HG03442 (cell line): Measurements from ENCODE around the gene SAMMSON.
A peak's percentile ranks its signal among the peaks of the same experiment; 100 is the strongest.

Experiments used
- ATAC-seq: cut with Tn5 transposase; IDR thresholded peaks from one replicate; pipeline ENCODE4 v1.9.1; 2021; ENCODE audit warnings: mild to moderate bottlenecking, moderate library complexity; ENCODE audit not compliant: unreplicated experiment

The SAMMSON gene

DNA sequence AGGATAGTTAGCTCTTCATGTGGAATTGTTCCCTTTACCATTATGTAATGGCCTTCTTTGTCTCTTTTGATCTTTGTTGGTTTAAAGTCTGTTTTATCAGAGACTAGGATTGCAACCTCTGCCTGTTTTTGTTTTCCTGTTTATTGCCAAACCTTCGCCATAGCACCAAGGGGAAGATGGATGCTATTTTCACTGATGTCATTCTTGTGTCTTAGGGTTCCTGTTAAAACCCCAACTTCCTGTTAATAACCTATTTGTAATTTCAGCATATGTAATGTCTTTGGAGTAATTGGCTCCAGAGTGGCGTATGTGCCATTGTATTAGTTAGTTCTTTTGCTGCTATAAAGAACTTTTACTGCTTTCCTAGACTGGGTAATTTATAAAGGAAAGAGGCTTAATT lies 10.8 kb downstream of the SAMMSON start:
- no peak for ATAC-seq

DNA sequence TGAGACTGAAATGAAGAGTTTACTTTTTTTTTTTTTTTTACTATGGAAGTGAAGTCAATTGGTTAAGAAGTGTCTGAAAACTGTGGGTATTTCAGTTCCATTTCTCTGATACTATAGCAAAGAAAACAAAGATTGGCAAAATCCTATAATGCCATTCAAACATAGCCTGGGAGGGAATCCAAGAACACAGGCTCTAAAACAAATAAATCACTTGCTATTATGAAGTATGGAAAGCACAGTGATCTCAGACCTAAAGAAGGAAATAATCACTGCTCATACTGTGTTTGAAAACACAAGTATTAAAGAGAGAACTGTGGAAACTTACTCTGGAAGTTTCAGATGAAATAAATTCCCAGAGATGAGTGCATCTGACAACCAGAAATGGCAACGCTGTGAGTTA lies 12.0 kb downstream of the SAMMSON start:
- no peak for ATAC-seq

DNA sequence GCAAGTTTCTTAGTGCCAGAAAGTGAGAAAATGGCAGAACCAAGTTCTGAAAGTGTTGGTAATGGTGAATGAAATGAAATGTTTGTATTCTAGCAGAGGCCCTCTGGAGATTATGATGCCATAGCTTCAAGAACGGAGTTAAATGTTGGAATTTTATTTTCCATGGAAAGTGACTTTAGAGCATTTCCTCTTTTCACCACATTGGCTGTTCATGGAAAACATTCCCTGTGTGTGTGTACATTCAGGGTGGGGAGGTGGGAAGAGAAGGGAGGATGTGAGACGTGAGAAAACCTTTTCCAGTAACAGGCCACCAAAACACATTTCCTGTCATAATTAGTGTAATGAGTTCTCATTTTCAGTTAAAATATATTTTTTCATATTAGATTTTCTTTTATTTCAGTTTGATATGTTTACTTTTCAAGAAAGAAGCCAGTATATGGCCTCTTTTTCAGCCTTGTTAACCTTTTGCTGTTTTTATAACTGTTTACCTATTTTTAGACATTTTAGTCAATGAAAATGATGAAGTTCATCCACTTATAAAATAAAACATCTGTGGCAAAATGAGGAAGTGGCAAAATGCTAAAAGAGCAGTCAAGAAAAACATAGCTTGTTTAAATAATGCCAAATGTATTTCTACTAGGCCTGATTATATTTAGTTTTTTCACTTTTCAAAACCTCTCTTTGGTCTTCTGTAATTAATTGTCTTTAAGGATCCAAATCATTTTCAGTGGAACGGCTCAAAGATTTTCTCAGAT lies 21.6 kb downstream of the SAMMSON start:
- ATAC-seq, result no peak

DNA sequence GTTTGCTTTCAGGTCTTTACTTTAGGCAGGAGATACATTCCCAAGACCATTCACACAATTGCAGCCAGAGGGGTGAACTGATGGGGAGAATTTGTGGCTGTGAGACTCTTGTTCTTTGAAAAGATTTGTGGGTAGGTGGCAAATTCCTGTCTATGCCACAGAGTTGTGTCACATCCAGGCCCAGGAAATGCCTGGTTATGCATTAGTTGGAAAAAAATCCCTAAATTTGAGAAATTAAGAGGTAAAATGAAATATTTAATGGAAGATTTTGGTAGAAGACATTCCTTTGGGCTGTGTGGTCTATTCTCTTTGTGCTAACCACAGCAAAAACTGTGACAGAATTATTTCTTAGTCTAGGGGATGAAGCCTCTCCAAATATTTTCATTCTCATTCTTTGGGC lies 28.8 kb downstream of the SAMMSON start:
- no peak for ATAC-seq

DNA sequence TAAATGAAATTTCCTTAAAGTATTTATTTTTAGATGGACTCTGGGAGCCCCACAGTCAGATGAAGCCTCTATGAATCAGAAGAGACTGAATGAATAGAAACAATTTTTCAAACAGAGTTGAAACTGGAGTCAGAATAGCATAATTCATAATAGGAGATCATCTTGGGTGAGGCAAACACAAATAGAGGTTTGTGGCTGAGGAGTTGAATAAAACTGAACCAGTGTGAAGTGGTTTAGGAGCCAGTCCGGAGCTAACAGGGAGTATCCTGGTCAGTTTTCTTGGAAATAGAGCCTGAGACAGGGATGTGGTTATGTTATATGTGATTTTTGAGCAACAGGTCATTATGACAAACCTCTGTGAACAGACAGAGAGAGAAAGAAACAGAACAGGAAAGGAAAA lies 39.2 kb downstream of the SAMMSON start:
- ATAC-seq, result no peak

DNA sequence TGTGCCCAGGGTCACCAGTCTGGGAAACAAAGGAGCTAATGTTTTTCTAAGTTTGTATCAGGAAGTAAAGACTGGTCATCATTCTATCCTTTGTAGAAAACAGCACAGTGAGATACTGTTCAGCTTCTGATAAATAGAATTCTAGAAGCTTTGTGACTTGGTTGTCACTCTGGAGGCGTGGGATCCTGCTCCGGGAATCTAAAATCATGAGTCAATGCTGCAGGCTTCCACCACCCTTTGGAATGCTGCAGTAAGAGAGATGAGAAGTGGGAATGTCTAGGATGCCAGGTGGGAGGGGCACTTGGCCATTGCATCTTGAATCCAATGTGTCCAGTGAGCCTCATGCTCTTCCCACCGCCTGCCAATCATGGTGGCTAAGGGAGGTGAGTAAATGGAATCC lies 40.9 kb downstream of the SAMMSON start:
- ATAC-seq, result no peak

DNA sequence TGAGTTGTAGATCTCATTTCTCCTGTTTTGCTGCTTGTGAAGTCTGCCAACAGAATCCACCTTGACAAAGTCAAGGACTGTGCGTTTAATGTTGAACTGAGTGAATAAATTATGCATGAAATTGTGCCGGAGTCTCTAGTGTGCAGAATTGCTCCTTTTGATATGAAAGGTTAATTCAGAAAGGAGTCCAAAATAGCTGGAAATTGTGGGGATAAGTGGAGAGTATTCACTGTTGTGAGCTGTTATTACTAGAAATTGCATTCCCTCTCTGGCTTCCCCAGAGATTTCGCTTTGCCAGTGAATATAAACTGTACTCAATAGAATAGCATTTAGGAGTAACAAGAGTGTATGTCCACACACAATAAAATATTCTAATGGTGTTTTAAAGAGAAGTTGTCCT lies 43.1 kb downstream of the SAMMSON start:
- no peak for ATAC-seq

DNA sequence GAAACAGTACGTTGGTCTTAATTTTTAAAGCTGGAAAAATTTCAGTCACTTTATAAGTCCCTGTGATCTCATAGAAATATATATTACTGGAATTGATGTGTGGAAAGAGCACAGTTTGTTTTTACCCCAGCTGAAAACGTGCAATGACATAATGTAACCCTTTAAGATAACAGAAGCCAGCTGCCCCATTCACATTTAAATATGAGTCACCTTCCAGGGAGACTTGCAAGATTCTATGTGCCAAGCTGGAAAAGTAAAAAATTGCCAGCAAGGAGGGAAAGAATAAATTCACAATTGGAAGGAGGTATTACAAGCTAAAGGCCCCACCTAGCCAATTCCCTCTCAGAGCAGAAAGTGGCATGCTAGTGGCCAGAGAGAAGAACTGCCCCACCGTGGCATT lies 50.2 kb downstream of the SAMMSON start:
- ATAC-seq, result no peak

DNA sequence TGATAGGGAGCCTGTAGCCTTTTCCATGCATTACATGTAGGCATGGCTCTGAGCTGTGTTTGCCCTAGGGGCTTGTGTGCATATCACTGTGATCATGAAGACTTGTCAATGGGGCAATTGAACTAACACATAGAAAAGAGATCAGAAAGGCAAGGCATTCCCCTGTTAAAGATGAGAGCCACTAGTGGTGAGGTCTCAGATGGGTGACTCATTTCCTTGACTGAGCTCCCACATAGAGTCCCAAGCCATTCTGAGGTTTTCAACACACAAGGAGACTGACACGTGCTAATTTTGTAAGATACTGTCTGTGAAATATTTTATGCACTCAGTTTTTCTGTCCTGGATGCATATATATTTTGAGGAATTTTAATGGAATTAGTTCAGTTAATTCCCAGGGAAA lies 53.8 kb downstream of the SAMMSON start:
- ATAC-seq, result peak; percentile 77

DNA sequence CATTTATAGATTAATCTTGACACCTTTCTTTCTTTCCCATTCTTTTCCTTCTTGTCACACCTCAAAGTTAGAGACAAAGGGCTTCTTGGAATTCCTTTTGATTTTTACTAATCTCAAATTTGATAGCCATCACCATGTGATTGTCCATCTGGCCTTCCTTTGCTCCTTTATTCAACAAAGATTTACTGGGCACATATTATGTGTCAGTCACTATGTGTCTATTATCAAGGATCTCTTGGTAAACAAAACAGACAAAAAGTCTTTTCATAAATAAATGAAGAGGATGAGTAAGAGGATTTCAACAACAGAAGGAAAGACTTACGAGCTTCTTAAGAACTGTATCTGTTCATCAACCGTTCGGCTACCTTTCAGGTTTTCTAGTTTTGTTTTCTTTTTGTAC lies 56.5 kb downstream of the SAMMSON start:
- no peak for ATAC-seq

DNA sequence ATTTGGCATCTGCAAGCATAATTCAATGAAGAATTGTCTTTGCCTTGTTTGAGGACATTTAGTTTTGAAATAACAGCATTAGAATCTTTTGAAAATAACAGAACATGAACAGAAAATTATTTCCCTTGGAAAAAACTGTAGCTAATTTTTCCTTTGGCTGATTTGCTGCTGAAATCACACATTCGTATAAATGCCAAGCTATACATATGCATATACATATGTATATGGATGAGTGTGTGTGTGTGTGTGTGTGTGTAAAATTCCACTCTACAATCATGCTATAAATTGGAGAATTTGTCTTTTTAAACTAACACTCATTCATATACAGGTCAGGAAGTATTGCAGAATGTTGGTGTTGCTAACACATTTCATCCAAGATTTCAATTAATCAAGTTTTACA lies 57.9 kb downstream of the SAMMSON start:
- ATAC-seq, result no peak

DNA sequence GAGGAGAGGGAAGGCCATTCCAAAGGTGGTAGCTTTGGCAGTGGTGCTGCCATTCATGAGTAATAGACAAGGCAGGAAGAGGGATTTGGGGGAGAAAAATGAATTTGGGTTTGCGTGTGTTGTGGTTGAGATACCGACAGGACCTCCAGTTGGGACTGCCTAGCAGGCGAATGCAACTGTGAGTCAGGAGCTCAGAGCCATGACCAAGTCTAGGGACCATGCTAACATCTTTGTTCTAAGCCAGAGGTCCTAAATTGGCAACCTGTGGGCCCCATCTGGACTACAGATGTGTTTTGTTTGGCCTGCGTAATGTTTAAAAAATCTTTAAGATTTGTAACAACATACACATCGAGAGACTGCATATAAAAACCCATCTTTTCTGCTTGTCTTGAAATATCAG lies 61.6 kb downstream of the SAMMSON start:
- no peak for ATAC-seq

DNA sequence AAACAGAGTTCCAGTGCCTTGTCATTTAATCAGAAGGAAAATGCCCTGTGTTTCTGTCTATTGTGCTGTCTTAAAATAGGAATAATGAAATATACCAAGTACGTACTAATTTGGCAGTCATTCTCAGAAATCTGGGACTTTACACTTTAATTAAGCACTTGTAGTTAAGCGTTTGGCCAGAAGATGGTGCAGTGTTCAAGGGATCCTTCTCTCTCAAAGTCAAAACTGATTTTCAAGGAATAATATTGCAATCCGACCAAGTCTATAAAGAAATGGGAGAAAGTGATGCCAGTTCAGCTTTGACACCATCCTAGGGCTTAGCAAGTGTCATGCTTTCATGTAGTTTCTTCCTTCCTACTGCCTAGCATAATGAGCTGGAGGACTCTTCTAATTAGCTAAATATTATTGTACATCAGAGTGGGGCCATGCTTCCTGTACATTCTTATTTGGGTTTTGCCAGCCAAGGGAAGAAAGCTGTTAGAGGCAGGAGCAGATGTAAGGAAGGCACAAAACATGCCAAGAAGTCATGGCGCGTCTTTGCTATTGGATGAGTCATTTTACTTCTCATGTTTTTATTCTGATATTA lies 64.8 kb downstream of the SAMMSON start:
- peak; percentile 46 for ATAC-seq

DNA sequence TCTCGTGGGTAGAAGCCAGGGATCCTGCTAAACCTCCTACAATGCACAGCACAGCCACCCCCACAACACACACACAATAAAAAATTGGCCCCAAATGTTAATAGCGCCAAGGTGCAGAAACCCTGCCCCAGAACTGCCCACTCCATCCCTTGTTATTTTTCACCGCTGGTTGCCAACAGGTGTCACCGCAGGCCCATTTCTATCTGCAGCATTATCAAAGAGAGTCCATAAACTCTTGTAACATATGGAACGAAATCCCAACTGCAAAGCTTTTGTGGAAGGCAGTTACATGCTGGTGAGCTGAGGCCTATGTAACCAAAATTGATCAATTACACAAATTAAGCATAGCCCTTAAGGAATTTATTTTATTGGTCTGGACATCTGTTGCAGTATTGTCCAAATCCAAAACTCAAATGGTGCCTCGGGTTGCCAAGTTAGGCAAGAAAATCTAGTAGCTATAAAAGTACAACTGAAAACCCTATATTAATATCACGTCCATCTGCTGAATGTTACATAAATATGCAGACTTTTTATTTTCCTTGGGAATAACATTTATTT lies 66.2 kb downstream of the SAMMSON start:
- no peak for ATAC-seq

DNA sequence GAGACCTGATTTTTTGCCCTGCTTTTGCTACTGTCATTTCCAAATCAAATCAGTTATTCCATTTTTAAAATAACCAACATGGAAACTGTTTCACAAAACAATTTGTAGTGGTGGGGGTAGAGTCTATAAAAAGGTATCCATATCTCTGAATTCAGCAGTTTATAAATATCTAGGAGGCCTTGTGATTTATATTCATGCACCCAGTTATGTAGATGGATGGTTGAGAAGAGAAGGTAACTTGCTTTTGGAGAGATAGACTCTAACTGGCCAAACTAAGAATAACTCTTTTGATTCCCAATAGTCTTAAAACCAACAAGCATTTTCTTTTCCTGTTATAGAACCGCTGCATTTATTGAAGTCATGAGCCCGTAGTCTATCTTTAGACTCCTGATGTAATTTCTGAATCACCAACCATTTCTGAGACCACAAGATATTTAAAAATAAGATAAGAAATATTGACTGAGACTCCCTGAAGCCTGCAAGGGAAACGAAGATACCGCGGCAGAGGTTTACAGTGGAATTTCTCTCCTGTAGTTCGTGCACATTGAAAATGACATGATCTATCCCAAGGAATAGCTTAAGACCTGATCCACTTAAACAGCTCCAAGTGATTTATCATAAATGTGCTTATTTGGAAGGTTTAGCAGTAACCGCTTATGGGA lies 68.5 kb downstream of the SAMMSON start:
- peak; percentile 43 for ATAC-seq

DNA sequence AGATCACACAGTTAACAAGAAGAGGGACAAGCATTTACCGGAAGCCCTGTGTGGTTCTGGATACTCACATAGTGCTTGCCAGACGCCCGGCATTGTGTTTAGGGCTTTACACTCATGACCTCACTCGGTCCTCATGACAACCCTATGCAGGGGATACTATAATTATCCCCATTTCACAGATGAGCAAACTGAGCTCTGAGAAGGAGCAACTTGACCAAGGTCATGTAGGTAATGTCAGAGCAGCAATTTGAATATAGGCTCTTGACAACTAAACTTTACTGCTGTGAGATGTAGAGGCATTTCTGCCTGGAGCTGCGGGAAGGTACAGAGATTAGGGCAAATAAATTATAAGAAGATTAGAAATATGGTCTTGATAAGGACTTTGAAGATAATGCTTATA lies 70.0 kb downstream of the SAMMSON start:
- no peak for ATAC-seq

DNA sequence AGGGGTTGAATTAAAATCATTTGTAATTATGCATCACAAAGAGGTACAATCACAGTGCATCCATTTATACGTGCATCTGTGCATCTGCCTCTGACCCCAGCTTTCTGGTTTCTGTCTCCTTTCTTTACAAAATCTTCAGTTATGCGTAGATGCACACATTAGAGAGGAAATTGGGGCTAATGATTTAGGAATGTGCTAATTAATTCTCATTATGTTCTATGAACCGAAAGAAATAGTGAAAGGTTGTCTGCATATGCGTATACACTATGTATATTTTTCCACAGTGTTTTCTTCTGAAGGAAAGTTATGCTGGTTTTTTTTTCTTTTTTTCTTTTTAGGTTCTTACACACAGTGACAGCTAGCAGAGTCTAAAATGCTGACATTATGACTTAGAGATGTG lies 71.6 kb downstream of the SAMMSON start:
- no peak for ATAC-seq

DNA sequence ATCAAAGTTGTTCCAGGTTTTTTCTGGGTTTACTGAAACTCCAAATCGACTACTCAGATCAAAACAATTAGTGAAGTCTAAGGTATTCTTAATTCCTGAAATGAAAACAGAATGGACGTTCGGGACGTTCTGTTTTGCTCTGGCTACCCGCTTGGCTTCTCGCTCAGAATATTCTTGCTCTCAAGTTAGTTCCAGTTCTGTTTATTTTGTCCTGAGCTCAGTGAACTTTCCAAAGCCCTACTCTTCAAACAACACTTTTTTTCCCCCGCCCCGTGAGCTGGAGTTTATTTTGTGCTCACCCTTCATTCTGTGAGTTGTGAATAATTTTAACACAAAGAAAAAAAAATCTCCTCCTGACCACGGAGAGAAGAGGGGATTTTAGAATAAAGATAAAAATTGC lies 72.6 kb downstream of the SAMMSON start:
- no peak for ATAC-seq

DNA sequence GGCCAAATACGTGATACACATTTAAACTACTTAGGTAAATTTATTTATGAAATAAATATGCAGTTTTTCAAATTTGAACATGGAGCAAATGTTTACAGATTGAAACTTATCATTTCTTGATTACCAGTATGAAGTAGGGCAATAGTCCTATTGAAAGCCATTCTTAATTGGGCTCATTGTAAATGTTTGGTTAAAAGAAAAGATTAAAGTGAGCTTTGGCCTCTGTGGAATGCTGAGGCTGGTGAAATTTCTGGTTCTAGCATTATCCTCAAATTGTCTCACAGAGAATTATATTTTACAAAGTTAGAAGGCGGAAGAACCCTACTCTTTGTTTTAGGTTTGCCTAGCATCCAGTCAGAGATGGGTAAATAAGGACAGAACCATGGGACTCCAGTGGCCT lies 73.2 kb downstream of the SAMMSON start:
- no peak for ATAC-seq

DNA sequence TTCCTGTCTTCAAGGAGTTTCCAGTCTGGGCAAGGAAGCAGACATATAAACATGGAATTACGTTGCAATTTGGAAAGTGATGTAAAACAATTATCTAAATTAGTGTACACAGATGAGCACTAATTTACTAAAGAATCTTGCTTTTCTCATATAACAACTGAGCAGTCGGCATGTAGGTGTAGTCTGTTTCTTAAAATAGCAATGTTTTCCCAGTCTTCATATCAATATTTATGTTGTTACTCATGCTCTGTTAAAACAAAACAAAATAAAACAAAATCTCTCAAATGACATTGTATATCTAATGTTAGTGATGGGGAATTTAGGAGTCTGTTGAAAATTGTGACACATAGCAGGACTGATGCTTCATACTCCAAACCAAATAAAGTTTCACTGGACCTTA lies 75.6 kb downstream of the SAMMSON start:
- ATAC-seq, result no peak

DNA sequence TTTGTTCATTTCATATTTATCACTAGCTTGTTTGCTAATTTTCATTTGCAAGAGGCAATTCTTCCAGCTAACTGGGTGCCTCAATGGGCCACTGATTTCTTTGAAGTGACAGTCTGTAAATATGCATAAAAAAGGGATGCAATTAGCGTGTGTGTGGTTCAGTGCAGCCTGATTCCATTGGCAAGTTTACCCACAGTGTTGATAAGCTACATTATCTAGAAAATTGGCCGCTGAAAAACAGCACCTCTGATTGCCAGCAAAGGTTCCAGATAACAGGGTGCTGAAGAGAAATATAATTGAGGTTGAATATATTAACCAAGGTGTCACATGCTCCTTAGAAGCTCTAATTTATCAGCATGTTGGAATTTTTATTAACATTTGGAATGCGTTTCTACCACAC lies 76.9 kb downstream of the SAMMSON start:
- no peak for ATAC-seq

DNA sequence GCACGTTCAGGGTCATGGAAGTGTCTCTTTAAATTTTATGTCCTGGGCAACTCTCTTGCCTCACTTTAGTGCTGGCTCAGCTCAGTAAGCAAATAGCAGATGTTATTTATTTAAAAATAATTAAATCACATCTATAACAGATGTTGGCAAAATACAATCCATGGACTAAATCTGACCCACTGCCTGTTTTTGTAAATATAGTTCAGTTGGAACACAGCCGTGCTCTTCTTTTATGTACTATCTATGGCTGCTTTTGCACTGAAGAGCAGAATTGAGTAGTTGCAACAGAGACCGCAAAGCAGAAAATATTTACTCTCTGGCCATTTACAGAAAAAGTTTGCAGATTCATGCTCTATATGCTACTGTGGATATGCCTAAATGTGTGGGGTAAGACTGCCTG lies 79.2 kb downstream of the SAMMSON start:
- ATAC-seq, result no peak
